Hematopoietic multipotent progenitor cell treated with erythropoietin and hydrocortisone succinate and interleukin-3 and kit ligand, for 4 days (in vitro differentiated cells): ENCODE data around the gene ISG20.
A peak's percentile ranks its signal among the peaks of the same experiment; 100 is the strongest.

ENCODE experiments used
- DNase-seq: peaks from one replicate; pipeline ENCODE4 v3.0.0-alpha.2; 2015

Gene ISG20

DNA sequence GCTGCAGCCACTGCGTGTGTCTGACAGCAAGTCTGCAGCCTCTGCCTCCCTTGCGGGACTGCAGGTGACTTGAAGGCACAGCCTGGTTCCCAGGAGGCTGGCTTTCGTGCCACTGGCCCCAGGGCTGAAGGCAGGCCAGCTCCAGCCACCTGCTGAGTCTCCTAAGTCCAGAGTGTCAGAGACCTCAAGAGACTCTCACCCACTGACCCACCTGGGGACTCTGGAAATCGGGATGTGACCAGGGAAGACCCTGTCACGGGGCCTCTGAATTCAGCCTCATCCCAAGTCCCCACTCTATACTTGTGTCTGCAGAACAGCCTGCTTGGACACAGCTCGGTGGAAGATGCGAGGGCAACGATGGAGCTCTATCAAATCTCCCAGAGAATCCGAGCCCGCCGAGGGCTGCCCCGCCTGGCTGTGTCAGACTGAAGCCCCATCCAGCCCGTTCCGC lies 16.3 kb downstream of the ISG20 start:
- DNase-seq = no peak

DNA sequence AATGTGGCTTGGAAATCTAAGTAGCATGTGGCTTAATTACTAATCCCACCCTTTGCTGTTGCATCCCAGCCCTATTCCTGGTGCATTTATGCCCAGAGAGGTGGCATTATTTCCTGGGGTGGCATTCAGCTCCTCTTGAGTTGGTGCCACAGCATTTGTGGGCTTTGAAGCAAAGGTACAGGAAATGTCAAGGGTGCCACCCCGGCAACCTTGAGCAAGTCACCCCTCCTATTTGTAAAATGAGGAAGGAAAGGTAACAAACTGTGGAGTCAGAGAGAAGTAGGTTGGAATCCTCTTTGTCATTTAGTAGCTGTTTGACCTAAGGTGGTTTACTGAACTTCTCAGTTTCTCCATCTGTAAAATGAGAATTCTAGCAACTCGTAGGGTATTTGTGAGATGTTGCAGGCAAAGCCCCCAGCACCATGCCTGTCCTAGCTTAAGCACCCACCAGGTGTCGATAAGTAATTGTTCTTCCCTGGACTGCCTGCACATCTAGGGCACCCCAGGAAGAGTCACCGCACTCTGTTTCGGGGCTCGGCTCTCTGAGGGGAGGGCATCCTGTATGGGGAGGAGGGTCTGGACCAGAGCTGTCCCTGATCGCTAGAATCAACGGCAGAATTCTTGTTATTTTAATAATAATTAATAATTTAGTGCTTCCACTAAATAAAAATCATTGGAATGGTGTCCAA lies 17.1 kb downstream of the ISG20 start:
- no peak for DNase-seq

DNA sequence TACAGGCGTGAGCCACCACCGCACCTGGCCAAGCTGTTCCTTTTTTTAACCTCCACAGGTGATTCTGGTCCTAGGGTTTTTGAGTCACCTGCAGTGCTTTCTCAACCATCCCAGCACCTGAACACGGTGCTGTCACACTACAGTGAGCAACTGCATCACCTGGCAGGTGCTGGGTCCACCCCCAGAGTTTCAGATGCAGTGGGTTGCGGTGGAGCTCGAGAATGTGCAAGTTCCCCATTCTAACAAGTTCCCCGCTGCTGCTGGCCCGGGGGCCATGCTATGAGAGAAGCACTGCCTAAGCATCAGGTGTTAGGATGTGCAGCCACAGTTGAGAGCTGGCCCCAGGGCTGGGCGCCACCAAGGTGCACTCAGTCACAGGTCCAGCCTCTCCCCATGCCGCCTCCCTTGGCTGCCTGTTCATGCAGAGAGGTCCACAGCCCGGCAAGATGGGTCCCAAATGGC lies 18.0 kb downstream of the ISG20 start:
- no peak for DNase-seq

DNA sequence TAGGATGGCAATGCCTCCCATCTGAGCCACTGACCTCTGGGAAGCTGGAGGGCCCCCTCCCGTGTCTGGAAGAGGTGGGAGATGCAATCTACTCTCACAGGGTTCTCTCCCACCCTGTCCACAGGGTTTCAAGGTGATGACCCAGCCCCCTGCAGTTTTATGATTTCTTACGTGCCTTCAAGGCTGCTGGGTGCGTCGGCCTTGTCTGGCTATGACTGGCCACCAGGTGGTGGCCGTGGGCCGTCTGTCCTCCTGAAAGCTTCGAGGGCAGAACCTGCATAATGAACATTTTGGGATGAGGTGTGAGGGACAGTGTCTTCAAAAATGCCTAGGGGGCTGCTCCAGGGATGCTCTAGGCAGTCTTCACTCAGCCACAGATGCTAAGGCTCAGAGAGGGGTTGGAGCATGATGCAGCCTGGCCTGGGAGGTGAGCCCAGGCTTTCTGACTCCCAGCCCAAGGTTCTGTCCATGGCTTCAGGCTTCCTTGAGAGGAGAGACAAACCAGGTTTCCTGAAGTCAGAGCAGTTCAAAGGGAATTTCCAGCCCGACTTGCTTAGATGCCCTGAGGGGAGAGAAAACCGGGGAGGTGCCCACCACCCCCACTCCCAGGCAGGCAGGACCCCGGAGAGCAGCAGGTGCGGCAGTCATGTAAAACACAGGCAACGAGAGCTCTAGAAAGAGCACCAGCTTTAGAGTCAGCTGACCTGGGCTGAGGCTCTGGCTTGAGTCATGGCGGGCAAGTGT lies 18.7 kb downstream of the ISG20 start:
- DNase-seq = peak; percentile 56

DNA sequence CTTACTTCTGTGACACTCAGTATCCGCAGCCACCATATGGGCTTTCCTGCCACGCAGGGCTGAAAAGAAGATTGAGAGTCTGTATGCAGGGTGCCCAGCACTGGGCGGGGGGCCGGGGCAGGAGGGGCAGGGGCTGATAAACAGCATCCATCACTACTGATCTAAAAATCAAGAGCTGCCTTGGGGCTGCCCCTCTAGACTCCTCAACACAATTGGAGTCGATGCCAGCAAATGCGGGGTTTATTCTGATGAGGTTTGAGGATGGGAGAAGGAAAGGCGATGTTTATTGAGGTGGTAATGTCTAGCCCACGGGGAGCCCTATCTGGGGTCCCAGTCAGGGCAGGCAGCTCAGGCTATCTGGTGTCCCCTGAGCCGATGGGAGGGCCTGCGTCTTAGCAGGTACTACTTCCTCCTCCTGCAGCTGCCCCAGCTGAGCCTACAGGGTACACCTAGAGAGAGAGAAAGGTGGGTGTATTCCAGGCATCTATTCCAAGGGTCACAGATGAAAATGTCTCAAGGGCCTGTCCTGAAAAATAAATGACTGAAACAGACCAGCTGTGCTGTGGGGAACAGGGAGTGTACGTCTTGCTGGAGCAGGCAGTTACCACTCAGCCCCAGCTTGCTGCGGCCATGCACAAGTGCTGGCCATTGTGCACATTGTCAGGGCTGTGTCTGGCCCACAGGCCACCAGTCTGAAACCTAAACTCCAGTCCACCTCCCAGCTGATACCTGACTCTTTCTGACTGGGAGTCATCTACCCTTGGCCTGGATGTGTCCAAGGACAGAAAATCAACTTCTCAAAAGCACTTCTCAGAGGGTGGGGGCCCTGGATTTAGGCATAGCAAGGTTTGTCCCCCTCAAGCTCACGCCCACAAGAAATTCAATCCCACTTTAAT lies 19.5 kb downstream of the ISG20 start:
- no peak for DNase-seq

DNA sequence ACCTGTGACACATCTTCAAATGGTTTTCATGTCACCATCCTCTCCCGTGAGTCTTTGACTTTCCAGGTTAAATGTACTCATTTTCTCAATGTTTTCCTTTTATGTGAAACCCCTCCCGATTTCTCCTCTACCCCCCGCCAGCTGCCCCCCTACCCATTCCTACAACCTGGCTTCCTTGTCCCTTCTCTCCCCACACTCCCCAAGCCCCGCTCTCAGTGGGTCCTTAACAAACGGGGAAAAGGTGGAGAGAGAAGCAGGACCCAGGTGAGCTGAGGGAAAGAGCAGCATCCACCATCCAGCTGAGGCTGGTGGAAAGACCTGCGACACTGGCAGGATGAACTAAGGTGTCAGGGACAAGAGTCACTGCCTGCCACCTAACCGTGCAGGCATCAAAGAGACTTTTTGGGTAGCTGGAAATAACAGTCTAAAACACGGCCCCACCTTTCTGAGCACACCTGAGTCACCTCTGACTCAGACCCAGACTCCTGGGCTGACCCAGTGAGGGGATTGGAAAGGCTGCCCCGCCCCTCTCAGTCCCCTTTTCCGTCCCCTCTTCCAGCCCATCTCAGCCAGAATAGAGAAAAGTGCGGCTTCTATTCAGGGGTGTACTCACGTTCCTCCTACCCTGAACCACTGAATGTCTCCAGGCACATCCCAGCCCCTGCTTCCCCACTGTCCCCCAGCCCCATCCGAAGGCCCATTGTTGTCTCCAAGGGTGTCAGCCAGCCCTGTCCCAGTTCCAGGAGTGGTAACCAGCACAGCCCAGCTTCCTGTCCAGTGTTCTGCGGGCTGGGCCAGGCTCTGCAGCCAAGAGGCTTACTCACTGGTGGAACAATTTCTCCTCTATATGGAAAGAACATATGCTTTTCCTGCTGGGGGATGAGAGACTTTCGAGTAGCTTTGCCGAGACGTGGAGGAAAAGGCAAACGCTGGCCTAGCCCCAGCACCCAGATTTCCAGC lies 20.4 kb downstream of the ISG20 start:
- no peak for DNase-seq

DNA sequence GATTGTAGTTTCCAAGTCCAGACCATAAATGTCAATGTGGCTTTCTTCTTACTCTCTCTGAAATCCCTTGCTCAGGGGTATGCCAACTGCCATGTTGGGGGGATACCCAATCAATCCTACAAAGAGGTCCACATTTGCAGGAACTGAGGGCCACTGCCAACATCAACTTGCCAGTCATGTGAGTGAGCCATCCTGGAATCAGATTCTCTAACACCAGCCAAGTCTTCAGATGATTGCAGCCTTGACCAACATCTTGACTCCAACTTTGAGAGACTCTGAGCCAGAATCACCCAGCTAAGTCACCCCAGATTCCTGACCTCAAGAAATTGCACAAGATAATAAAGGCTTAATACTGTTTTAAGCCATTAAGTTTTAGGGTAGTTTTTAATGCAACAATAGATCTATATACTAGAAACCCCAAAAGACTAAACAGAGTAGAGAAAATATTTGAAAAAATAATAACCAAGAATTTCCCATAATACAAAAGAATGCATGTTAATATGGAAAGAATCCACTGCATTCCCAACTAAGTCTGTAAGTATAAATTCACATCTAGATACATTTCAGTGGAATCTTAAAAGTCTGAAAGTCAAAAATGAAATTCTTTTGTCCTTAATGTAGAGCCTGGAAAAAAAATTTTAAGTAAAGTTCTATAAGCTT lies 22.4 kb downstream of the ISG20 start:
- DNase-seq = no peak

DNA sequence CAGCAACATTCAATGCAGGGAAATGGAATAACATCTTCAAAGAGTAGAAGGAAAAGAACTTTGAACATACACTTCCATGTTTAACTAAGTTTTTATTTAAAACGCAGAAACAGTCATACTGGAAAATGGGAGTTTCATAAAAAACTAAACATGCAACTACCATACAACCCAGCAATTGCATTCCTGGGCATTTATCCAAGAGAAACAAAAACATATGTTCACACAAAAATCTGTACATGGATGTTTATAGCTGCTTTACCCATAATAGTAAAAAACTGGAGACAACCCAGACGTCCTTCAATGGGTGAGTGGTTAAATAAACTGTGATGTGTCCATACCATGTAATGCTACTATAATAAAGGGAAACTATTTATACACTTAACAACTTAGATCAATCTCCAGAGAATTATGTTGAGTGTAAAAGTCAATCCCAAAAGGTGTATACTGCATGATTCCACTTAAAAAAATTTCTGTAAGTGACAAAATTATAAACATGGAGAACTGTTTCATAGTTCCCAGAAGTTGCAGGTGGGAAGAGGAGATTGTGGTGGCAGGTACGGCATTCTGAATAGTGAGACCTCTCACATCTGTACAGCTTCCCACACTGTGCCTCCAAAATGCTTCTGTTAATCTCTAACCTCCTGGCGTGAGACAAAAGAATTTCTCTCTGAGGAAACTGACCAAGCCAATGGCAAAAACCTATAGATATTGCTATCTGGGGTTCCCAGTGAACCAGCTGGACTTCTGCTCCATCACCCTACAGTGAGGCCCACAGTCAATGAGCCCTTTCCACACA lies 23.1 kb downstream of the ISG20 start:
- DNase-seq = no peak

DNA sequence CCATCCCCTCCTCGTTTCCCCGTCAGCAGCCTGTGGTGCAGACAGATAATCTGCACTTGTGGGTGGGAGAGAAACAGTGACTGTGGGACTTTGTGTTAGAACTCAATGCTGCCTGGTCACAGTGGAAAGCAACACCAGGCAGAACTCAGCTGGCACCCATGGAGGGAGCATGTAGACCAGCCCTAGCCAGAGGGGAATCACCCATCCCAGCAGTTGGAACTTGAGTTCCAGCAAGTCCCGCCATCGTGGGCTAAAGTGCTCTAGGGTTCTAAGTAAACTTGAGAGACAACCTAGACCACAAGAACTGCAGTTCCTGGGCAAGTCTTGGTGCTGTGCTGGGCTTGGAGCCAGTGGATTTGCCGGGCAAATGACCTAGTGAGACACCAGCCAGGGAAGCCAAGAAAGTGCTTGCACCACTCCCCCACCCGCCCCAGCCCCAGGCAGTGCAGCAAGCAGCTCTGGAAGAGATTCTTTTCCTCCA lies 24.4 kb downstream of the ISG20 start:
- no peak for DNase-seq

DNA sequence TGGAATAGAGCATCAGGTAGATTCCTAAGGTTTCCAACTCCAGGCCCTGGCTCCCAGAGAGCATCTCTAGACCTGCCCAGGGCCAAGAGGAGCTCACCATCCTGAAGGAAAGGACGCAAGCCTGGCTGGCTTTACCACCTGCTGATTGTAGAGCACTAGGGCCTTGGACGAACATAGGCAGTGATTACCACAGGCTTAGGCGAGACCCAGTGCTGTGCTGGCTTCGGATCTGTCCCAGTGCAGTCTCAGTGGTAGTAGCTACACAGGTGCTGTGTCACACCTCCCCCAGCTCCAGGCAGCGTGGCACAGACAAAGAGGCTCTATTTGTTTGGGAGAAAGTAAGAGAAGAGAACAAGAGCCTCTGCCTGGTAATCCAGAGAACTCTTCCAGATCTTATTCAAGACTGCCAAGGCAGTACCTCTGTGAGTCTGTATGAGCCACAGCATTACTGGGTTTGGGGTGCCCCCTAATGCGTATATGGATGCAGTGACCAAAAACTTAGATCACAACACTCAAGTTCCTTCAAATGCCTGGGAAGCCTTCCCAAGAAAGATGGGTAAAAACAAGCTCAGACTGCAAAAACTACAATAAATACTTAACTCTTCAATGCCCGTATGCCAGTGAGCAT lies 25.4 kb downstream of the ISG20 start:
- DNase-seq = peak; percentile 61

DNA sequence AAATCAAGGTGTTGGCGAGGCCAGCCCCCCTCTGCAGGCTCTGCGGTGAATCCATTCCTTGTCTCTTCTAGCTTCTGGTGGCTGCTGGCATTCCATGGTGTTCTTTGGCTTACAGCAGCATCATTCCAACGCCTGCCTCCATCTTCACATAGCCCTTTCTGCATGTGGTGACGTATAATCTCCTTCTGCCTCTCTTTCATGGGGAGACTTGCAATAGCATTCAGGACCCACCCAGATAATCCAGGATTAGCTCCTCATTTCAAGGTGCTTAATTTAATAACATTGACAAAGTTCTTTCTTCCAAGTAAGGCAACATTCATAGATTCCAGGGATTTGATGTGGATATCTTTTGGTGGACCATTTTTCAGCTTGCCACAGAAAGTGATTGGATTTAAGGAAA lies 35.8 kb downstream of the ISG20 start:
- DNase-seq = no peak

DNA sequence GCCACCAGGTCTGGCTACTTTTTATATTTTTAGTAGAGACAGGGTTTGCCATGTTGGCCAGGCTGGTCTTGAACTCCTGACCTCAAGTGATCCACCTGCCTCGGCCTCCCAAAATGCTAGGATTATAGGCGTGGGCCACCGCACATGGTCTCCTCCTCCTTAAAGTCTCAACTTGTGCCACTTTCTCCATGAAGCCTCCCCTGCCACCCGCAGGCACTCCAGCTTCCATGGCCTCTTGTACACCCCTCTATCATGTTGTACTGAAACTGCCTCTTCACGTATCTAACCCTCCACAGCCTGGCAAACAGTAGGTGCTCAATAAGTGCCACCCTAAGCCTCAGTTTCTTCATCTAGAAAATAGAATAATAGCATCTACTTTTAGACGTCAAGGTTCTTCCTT lies 39.9 kb downstream of the ISG20 start:
- DNase-seq = no peak

DNA sequence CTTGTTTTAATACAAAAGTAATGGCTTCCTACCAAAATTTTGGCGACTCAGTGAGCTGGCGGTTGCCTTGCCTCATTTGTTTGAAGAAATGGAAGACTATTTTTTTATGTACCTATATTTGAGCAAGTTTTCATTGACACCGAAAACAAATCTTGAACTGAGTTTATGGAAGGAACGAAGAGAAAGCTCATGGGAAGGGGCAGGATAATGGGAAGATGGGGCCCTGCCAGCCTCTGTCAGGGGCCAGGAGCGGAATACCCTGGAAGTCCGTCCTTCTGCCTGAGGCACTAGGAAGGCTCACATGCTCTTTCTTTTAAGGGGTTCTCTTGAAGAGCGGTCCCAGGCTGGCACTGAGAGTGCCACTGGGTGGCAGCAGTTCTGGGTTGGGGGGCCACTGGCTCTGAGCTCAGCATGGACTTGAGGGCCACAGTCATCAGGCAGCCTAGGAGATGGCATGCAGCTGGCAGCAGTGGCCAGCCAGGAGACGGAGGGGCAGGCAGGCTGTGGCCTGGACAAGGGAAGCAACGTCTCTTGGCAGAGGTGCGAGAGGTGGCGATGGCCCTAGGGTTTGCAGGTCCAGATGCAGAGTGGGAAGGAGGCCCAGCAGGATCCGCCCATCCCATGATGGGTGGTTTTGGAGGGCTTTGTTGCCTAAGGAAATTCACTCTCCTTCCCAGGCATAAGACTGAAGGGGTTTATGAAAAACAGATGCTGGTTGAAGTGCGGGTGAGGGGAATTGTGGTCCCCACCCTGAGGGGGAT lies 41.6 kb downstream of the ISG20 start:
- DNase-seq = no peak

DNA sequence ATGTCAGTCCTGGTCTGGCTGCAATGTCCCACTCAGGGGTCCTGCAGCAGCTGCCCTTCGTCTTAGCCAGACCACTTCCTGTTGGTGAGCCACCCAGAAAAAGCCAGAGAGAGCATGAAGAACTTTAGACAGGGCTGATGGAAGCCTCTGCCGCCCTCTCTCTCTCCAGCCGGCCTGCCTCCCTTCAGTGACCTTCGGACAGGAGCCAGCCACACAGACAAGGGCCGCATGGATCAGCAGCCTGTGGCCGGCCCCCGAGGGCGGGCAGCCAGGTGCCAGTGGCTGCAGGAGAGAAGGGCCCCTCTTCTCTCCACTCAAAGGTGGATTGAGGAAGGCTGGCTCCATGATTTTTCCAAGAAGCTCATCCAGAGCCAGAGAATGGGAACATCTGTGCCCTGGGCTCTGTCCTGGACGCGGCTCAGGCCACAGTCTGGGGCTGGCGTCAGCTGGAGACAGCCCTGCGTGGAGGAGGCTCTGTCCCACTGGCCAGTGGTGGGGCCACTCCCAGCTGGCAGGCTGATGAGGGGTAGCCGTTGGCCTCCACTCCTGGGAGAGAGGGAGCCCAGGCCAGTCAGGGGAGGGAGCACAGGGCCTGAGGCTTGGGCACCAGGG lies 42.9 kb downstream of the ISG20 start:
- no peak for DNase-seq

DNA sequence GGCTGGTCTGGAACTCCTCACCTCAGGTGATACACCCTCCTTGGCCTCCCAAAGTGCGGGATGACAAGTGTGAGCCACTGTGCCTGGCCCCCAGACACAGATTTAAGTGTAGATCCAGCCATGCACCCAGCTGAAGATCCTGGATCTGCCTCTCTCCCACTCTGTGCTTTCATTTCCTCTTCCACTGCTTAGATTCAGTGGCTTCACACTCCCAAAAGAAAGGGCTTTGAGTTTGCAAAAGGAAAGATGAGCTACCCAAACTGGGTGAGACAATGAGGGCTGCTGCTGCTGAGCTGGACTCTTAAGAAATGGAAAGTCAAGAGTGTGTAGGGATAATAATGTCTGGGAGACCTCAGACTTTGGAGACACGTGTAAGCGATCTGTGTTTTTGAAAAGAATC lies 45.5 kb downstream of the ISG20 start:
- no peak for DNase-seq

DNA sequence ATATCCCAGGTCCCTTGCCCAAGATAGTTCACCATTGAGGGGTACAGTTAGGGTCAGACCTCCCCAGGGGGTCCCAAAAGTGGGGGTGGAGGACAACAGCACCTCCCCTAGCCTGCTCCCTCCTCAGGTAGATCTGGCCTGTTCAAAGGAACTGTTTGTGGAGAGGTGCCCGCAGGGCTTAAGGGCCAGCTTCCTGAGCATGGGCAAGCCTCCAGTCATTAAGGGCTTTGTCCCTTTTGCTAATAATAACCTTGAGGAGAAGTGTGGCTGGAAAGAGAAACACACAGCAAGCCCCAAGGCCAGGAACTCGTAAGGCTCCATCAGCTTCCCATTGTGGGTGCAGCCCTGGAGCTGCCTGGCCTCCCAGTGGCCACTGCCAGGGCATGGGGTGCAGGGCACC lies 47.4 kb downstream of the ISG20 start:
- no peak for DNase-seq

DNA sequence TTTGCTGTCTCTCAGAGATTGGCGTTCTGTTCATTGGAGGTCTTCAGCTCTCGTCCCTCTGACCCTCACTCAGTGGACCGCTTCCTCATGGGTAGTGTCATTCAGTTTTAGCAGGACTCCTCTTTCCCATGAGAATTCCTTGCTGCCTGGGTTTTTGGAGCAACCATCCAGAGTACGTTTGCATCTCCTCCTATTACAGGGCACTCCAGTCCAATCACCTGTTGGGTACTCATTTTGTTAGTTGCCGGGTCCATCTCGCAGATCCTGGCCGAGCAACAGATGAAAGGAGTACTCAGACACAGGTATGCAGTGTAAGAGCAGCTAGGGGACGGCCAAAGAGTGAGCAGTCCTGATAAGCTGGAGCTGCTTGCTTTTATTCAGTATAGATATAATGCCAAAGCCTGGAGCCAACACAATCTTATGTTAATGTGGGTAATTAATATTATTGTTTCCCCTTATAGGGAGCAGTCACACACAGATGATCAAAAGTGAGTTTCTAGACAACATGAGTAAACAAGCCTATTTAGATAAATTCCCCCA lies 49.6 kb downstream of the ISG20 start:
- DNase-seq = no peak

DNA sequence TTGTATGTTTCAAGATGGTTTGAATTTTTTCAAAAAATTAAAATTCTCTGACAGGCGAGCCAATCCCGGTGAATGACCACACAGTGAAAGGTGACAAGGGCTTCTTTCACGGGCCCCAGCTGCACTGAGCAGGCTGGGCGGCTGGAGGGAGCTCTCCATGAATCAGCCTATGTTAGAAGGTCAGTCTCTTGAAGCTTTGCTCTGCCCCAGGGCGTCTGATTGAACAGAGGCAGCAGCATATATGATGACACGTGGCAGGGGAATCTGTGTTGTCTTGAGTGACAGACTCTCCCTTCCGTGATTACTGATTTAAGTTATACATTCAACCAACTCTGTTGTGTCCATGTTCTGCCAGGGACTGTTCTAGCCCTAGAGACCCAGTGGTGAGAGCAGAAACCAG lies 51.5 kb downstream of the ISG20 start:
- no peak for DNase-seq

DNA sequence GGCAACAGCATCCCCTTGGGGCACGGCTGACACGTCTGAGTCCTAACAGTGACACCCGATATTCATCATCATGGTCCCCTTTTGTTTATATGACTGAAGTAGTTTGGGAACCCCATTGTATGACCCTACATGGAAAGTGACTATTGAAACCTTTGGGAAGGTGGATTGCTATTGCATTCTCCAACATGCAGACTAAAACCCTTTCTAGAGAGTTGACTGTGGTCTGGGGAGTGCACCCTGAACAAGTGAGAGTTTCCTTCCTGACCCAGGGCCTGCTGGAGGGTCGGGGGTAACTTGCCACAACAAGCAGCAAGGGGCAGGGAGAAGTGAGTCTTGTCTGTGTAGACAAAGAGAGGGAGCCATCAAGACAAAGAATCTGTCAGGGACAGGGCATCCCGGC lies 54.4 kb downstream of the ISG20 start:
- DNase-seq = no peak
